ENCODE results near the gene KIAA0232.

DNA sequence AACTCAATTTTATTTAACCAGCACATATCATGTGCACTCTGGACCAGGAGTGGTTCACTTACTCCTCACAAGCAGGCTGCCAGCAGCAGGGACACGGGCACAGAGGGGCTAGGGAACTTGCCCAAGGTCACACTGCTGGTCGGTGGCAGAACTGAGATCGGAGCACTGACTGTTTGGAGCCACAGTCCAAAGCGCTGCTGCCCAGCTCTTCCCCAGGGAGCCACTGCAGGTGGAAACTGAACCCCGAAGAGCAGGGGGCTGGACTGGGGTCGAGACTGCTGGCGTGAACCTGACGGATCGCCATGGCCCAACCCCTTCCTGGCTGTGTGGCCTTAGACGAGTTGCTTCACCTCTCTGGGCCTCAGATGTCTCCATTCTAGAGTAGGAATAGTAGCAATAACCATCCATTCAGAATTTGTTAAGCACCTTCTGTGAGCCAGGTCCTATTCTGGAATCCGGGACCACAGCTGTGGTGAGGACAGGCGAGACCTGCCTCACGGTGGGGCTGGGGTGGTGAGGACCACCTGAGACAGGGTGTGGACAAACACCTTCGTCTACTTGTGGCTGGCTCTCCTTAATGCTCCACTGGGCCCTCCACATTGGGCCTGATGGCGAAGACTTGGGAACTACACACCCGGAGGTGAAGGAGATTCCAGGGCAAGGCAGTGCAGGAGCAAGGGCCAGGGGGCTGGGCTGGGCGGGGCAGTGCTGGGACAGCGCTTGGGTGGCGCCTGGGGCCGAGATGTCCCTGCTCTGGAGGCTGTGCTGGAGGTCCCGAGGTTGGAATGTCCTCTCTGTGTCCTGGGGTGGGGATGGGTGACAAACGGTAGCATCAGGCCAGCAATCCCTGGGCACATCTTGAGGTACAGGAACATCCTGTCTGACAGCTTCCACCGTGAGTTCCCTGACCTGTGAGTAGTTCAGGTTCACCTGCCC is 32.0 kb upstream of the KIAA0232 start:
- TF ChIP-seq FOXK2 (IDR thresholded peaks at IDR 0.05) (no peak), FOXM1 (IDR thresholded peaks at IDR 0.05; ENCODE audit: borderline replicate concordance) (no peak), BHLHE40 (IDR thresholded peaks at IDR 0.05; ENCODE audit: borderline replicate concordance) (no peak), TARDBP (IDR thresholded peaks at IDR 0.05) (no peak), LEF1 (IDR thresholded peaks at IDR 0.05; ENCODE audit: borderline replicate concordance) (no peak), SP1 (IDR thresholded peaks at IDR 0.05) (no peak)

Measured in HEK293T (cell line).